Choroid plexus epithelial cell (primary cell): ENCODE results near the gene CDS2.

Experiments
- DNase-seq: peaks from one replicate; pipeline ENCODE4 v3.0.0-alpha.2; 2010; ENCODE audit warnings: low read depth
- H3K4me3 ChIP-seq: 2 replicates; pipeline ENCODE4 v1.5.1; 2011; ENCODE audit warnings: low read depth, mild to moderate bottlenecking, control low read depth, low read length, moderate library complexity
- CTCF ChIP-seq: conservative IDR thresholded peaks from 2 replicates; pipeline ENCODE4 v1.5.1; 2011; ENCODE audit warnings: low read depth, mild to moderate bottlenecking, control low read depth, inconsistent platforms, low read length, moderate library complexity

Gene CDS2

GRCh38 chr20:5207138-5207537 lies 80.3 kb downstream of the CDS2 start:
- no peak overlapping the region for H3K4me3 ChIP-seq
- DNase-seq: no peak
- TF ChIP-seq CTCF: no peak

GRCh38 chr20:5211803-5212714 lies 85.3 kb downstream of the CDS2 start:
- DNase-seq: no peak
- H3K4me3 ChIP-seq: no peak overlapping the region
- TF ChIP-seq CTCF: no peak

GRCh38 chr20:5212907-5213487 lies 86.2 kb downstream of the CDS2 start:
- DNase-seq: no peak
- H3K4me3 ChIP-seq: no peak overlapping the region
- TF ChIP-seq CTCF: no peak

- H3K4me3 ChIP-seq: no peak overlapping the region
- DNase-seq: no peak
- TF ChIP-seq CTCF: no peak
These were observed 88.0 kb downstream of the CDS2 start for GRCh38 chr20:5214826-5215225.

GRCh38 chr20:5215672-5216304 lies 89.0 kb downstream of the CDS2 start:
- no peak for TF ChIP-seq CTCF
- peak; percentile 13 for DNase-seq
- no peak overlapping the region for H3K4me3 ChIP-seq

- no peak overlapping the region for H3K4me3 ChIP-seq
- no peak for DNase-seq
- TF ChIP-seq CTCF: no peak
These were observed 89.9 kb downstream of the CDS2 start for GRCh38 chr20:5216663-5217062.

GRCh38 chr20:5217616-5218015 lies 90.8 kb downstream of the CDS2 start:
- no peak for DNase-seq
- no peak for TF ChIP-seq CTCF
- no peak overlapping the region for H3K4me3 ChIP-seq
